Measurements from ENCODE around the gene TENT4B. TPM values are rescaled to one million over a fixed set of nuclear protein-coding genes. Genes with fewer than 3 reads are reported as not detected.

Gene TENT4B
- total RNA-seq, 4 donors from 2014 or later = 10.7 to 30.5 (median 24.7) TPM

DNA sequence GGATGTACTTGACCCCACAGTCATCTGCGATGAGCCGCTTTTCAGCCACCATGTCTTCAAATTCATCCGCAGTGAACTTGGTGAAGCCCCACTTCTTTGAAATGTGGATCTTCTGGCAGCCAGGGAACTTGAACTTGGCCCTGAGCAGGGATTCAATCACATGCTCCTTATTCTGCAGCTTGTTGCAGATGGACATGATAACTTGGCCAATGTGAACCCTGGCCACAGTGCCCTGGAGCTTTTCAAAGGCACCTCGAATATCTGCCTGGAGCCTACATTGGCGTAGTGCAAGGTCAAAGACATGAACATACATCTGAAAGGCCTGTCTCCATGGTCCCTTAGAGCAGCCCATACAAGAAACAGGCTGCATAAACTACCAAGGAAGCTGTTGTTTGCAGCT is 1.8 kb upstream of the TENT4B start:
- H3K9me3 ChIP-seq = no peaks in the 10 kb centered on the region
- H3K4me1 ChIP-seq = peaks cover 0 to 16% (median 7%) of the 10 kb centered on the region in 4 donors
- H3K4me3 ChIP-seq = no peak overlapping the region
- peak in 1 of 3 donors; percentile 40 for DNase-seq
- TF ChIP-seq POLR2A (IDR thresholded peaks at IDR 0.05) = no peak
- TF ChIP-seq, protein P1, sequence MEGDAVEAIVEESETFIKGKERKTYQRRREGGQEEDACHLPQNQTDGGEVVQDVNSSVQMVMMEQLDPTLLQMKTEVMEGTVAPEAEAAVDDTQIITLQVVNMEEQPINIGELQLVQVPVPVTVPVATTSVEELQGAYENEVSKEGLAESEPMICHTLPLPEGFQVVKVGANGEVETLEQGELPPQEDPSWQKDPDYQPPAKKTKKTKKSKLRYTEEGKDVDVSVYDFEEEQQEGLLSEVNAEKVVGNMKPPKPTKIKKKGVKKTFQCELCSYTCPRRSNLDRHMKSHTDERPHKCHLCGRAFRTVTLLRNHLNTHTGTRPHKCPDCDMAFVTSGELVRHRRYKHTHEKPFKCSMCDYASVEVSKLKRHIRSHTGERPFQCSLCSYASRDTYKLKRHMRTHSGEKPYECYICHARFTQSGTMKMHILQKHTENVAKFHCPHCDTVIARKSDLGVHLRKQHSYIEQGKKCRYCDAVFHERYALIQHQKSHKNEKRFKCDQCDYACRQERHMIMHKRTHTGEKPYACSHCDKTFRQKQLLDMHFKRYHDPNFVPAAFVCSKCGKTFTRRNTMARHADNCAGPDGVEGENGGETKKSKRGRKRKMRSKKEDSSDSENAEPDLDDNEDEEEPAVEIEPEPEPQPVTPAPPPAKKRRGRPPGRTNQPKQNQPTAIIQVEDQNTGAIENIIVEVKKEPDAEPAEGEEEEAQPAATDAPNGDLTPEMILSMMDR (IDR thresholded peaks at IDR 0.05) = no peak
- H3K27ac ChIP-seq = no peak overlapping the region
- no peaks in the 10 kb centered on the region for H3K36me3 ChIP-seq
- H3K27me3 ChIP-seq = no peaks in the 10 kb centered on the region

DNA sequence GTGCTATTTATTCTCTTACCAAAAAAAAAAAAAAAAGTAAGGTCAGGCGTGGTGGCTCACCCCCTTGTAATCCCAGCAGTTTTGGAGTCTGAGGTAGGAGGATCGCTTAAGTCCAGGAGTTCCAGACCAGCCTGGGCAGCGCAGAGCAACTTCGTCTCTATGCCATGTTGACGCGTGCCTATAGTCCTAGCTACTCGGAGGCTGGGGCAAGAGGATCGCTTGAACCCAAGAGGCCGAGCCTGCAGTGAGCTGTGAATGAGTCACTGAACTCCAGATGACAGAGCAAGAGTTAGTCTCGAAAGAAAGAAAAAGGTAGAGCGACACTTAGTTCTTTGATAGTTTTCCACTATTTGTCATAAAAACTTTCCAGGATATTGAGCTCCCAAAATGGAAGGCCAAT is 1.4 kb upstream of the TENT4B start:
- H3K36me3 ChIP-seq = no peaks in the 10 kb centered on the region
- peak overlapping the region in 2 of 4 donors; percentile 79 to 89 for H3K4me3 ChIP-seq
- H3K9me3 ChIP-seq = no peaks in the 10 kb centered on the region
- H3K27me3 ChIP-seq = no peaks in the 10 kb centered on the region
- TF ChIP-seq POLR2A (IDR thresholded peaks at IDR 0.05) = no peak
- TF ChIP-seq, protein P1 (IDR thresholded peaks at IDR 0.05) = no peak
- H3K4me1 ChIP-seq = peaks cover 0 to 21% (median 7%) of the 10 kb centered on the region in 4 donors
- peak in 1 of 3 donors; percentile 44 for DNase-seq
- peak overlapping the region in 2 of 4 donors; percentile 95 to 97 for H3K27ac ChIP-seq

DNA sequence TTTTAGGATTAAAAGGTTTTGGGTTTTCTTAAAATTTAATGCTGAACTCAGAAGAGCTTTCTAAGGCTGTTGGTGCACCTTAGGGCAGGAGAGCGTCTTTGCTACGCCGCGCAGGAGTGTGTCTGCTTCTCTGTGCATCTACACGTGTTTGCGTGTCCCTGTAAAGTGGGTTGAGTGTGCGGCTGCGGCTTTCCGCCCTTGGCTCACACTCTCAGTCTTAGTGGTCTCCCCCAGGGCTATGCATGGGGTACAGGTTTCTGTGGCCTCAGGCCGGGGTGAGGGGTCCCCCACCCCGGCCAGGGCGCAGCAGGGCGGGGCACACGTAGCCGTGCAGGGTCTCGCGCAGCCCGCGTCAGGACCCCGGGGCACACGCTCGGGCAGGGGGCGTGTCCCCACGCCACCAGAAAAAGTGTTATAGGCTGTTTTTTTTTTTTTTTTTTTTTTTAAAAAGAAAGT is 727 bp upstream of the TENT4B start:
- Histone ChIP-seq H3K9me3 (no peaks in the 10 kb centered on the region), H3K4me1 (peaks cover 0 to 25% (median 7%) of the 10 kb centered on the region in 4 donors), H3K4me3 (peak overlapping the region; percentile 64 to 99 (median 84)), H3K27ac (peak overlapping the region; percentile 95 to 99 (median 97)), H3K27me3 (no peaks in the 10 kb centered on the region), H3K36me3 (no peaks in the 10 kb centered on the region)
- TF ChIP-seq, protein P1 (IDR thresholded peaks at IDR 0.05) = no peak
- TF ChIP-seq POLR2A (IDR thresholded peaks at IDR 0.05) = peak in 1 of 2 donors; percentile 17
- DNase-seq = peak in 2 of 3 donors; percentile 64 to 81

DNA sequence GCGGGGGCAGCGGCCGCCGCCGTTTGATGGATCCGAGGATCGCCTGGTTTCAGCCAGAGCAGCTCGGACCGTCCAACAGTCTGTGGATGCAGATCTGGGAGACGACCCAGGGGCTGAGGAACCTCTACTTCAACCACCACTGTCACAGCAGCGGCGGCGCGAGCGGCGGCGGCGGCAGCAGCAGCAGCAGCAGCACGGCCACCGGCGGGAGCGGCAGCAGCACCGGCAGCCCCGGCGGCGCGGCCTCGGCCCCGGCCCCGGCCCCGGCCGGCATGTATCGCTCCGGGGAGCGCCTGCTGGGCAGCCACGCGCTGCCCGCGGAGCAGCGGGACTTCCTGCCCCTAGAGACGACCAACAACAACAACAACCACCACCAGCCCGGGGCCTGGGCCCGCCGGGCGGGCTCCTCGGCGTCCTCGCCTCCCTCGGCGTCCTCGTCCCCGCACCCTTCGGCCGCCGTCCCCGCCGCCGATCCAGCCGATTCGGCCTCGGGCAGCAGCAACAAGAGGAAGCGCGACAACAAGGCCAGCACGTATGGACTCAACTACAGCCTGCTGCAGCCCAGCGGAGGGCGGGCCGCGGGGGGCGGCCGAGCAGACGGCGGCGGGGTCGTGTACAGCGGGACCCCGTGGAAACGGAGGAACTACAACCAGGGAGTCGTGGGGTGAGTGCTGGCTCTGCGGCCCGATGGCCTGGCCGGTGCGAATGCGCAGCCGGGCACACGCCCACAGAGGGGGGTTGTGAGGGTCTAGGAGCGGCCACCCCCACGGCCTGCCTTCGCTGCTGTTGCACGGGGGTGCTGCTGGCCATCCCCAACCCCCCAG is 702 bp downstream of the TENT4B start:
- H3K9me3 ChIP-seq = no peaks in the 10 kb centered on the region
- no peaks in the 10 kb centered on the region for H3K36me3 ChIP-seq
- DNase-seq = peak in 2 of 3 donors; percentile 39 to 64
- H3K4me1 ChIP-seq = peaks cover 0 to 36% (median 10%) of the 10 kb centered on the region in 4 donors
- no peaks in the 10 kb centered on the region for H3K27me3 ChIP-seq
- H3K4me3 ChIP-seq = peak overlapping the region; percentile 64 to 99 (median 84)
- TF ChIP-seq, protein P1 (IDR thresholded peaks at IDR 0.05) = peak in 1 of 6 experiments; percentile 7
- peak in 1 of 2 donors; percentile 23 for TF ChIP-seq POLR2A (IDR thresholded peaks at IDR 0.05)
- peak overlapping the region; percentile 95 to 99 (median 97) for H3K27ac ChIP-seq

DNA sequence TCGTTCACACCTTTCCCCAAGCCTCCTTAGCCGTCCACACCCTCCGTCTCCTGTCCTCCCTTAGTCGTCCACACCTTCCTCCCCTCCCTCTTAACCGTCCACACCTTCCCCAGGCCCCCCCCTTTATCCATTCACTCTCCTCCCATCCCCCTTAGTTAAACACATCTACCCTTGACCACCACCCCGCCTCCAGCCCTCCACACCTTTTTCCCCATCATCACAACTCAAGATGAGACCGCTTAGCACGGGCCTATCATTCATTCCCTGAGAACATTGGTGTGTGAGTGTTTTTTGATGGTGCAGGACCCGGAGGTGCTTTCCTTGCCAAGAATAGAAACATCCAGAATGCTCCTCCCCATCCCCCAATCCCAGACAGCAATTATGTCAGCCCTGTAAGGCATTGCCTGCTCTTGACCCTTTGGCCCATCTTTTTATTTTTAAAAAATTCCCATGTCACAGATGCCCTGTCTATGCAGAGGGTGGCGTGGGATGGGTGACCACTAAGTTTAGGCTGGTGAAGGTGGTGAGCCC is 1.4 kb downstream of the TENT4B start:
- TF ChIP-seq, protein P1 (IDR thresholded peaks at IDR 0.05) = no peak
- no peak for TF ChIP-seq POLR2A (IDR thresholded peaks at IDR 0.05)
- H3K36me3 ChIP-seq = no peaks in the 10 kb centered on the region
- no peak for DNase-seq
- no peaks in the 10 kb centered on the region for H3K27me3 ChIP-seq
- H3K4me1 ChIP-seq = peaks cover 0 to 39% (median 10%) of the 10 kb centered on the region in 4 donors
- H3K9me3 ChIP-seq = no peaks in the 10 kb centered on the region
- H3K4me3 ChIP-seq = peak overlapping the region; percentile 64 to 99 (median 84)
- peak overlapping the region; percentile 95 to 99 (median 97) for H3K27ac ChIP-seq

All from Peyer's patch (tissue), 4 donors.